ENCODE measurements around the gene SLC22A5.

Gene SLC22A5

DNA sequence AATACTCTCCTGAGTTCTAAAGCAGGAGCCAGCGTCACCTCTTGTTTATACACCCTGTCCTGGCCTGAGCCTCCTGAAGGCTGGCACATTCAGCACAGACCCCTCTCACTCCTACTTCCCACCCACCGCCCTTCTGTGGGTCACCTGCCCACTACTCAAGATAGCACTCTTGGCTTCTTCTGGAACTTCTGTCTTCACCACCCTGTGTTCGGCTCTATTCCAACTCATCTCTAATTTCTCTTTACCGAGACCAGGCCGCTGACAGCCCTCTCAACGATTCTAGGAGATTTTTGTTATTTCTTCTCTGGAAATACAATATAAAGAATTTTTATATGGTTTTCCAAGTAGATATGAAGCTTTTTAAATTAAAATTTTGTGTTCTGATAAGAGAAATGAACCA, 63.6 kb downstream of the SLC22A5 start:
- Histone ChIP-seq H3K27ac (no peak overlapping the region), H2AFZ (ENCODE audit: low read depth) (no peak overlapping the region), H3K4me3 (IDR thresholded peaks at IDR 0.05; ENCODE audit: insufficient read depth, low read depth, low read length) (no peak overlapping the region), H3K4me2 (no peak overlapping the region), H3K27me3 (ENCODE audit: insufficient read depth, low read depth) (no peaks in the 10 kb centered on the region), H4K20me1 (ENCODE audit: insufficient read depth) (no peaks in the 10 kb centered on the region), H3K36me3 (ENCODE audit: insufficient read depth) (no peaks in the 10 kb centered on the region), H3K79me2 (ENCODE audit: insufficient read depth, low read depth) (peaks cover 24% of the 10 kb centered on the region; the same call in 1 of the 2 replicates), H3K9ac (no peak overlapping the region), H3K4me1 (ENCODE audit: low read depth, poor library complexity, severe bottlenecking) (peaks cover 87% of the 10 kb centered on the region)
- TF ChIP-seq CTCF (conservative IDR thresholded peaks at IDR 0.05; ENCODE audit: low read depth, low read length) = no peak

- Histone ChIP-seq H3K27ac (no peak overlapping the region), H3K27me3 (ENCODE audit: insufficient read depth, low read depth) (no peaks in the 10 kb centered on the region), H3K9ac (no peak overlapping the region), H3K36me3 (ENCODE audit: insufficient read depth) (no peaks in the 10 kb centered on the region), H3K4me2 (0 out of 2 replicates have a peak overlapping the region, but pooled peaks have one; percentile 10), H3K4me3 (IDR thresholded peaks at IDR 0.05; ENCODE audit: insufficient read depth, low read depth, low read length) (no peak overlapping the region), H3K79me2 (ENCODE audit: insufficient read depth, low read depth) (peaks cover 15% of the 10 kb centered on the region; the same call in 1 of the 2 replicates), H3K4me1 (ENCODE audit: low read depth, poor library complexity, severe bottlenecking) (peaks cover 75% of the 10 kb centered on the region), H4K20me1 (ENCODE audit: insufficient read depth) (no peaks in the 10 kb centered on the region), H2AFZ (ENCODE audit: low read depth) (no peak overlapping the region)
- TF ChIP-seq CTCF (conservative IDR thresholded peaks at IDR 0.05; ENCODE audit: low read depth, low read length) = no peak
These were observed 65.1 kb downstream of the SLC22A5 start for GRCh38 chr5:132434416-132435286.

- Histone ChIP-seq H3K4me3 (IDR thresholded peaks at IDR 0.05; ENCODE audit: insufficient read depth, low read depth, low read length) (no peak overlapping the region), H4K20me1 (ENCODE audit: insufficient read depth) (no peaks in the 10 kb centered on the region), H3K27me3 (ENCODE audit: insufficient read depth, low read depth) (no peaks in the 10 kb centered on the region), H3K4me1 (ENCODE audit: low read depth, poor library complexity, severe bottlenecking) (peaks cover 67% of the 10 kb centered on the region), H3K36me3 (ENCODE audit: insufficient read depth) (no peaks in the 10 kb centered on the region), H3K27ac (no peak overlapping the region), H2AFZ (ENCODE audit: low read depth) (no peak overlapping the region), H3K9ac (no peak overlapping the region), H3K4me2 (no peak overlapping the region), H3K79me2 (ENCODE audit: insufficient read depth, low read depth) (peaks cover 8% of the 10 kb centered on the region; the same call in 1 of the 2 replicates)
- TF ChIP-seq CTCF (conservative IDR thresholded peaks at IDR 0.05; ENCODE audit: low read depth, low read length) = no peak
These were observed 65.9 kb downstream of the SLC22A5 start for GRCh38 chr5:132435447-132435846.

DNA sequence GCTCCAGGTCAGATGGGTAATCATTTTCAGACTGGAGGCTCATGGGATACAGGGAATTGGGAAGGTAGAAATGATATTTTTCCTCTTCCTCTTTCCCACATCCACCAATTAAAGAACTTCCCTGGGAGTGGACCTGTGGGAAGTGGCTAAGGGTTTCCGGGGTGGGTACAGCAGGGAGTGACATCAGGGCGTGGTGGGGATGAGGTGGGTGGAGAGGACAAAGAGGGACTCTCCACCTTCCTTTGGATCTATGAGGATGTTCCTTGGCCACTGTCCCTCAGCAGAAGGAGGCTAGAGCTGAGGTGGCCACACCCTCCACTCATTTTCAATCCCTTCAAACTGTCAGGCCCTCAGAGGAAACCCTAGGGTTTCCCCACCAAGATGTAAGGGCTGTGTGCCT, 66.4 kb downstream of the SLC22A5 start:
- H4K20me1 ChIP-seq (ENCODE audit: insufficient read depth) = no peaks in the 10 kb centered on the region
- H3K79me2 ChIP-seq (ENCODE audit: insufficient read depth, low read depth) = 0 out of 2 replicates have a peak, but pooled peaks cover 4% of the 10 kb centered on the region
- H3K4me1 ChIP-seq (ENCODE audit: low read depth, poor library complexity, severe bottlenecking) = peaks cover 62% of the 10 kb centered on the region
- H2AFZ ChIP-seq (ENCODE audit: low read depth) = no peak overlapping the region
- no peak overlapping the region for H3K4me2 ChIP-seq
- H3K27me3 ChIP-seq (ENCODE audit: insufficient read depth, low read depth) = no peaks in the 10 kb centered on the region
- no peak overlapping the region for H3K27ac ChIP-seq
- H3K9ac ChIP-seq = no peak overlapping the region
- no peak for TF ChIP-seq CTCF (conservative IDR thresholded peaks at IDR 0.05; ENCODE audit: low read depth, low read length)
- no peak overlapping the region for H3K4me3 ChIP-seq (IDR thresholded peaks at IDR 0.05; ENCODE audit: insufficient read depth, low read depth, low read length)
- no peaks in the 10 kb centered on the region for H3K36me3 ChIP-seq (ENCODE audit: insufficient read depth)

Measured in KMS-11 (cell line).